Pancreas (tissue), 10 donors: ENCODE data around the gene PRPH. TPM values are rescaled to one million over a fixed set of nuclear protein-coding genes. Genes with fewer than 3 reads are reported as not detected.

Experiments
- ATAC-seq, 4 donors: fragments of 200-7000 bp; cut with Tn5 transposase; one replicate each; pipeline versions ENCODE4 v1.8.0 to v1.9.1; 2020; ENCODE audit warnings: mild to moderate bottlenecking in 4 of 4, moderate library complexity in 4 of 4
- DNase-seq, 6 donors: peaks; one replicate each; pipeline ENCODE4 v3.0.0-alpha.2; 2020
- FAIRE-seq: peaks from 2 replicates; lab custom pipeline; 2012; peaks lifted over from hg19 to GRCh38; lab: Jason Lieb, UNC
- H3K27ac ChIP-seq, 4 donors: fragments of 200-600 bp; sonication (generic); 1 replicate in 3 of 4; 2 replicates in 1 of 4; pipeline versions ENCODE4 v1.5.0 to v1.8.0; 2020
- H3K27me3 ChIP-seq, 4 donors: fragments of 200-600 bp; one replicate each; pipeline ENCODE4 v1.8.0; 2021
- H3K36me3 ChIP-seq, 3 donors: fragments of 200-600 bp; sonication (generic) in 1 of 3; one replicate each; pipeline versions ENCODE4 v1.5.0 to v1.8.0; 2020 to 2021
- H3K4me1 ChIP-seq, 3 donors: fragments of 200-600 bp; one replicate each; pipeline ENCODE4 v1.8.0; 2021
- H3K4me3 ChIP-seq, 4 donors: fragments of 200-600 bp; sonication (generic) in 2 of 4; one replicate each; pipeline versions ENCODE4 v1.5.0 to v1.8.0; 2020 to 2021
- H3K9me3 ChIP-seq, 4 donors: fragments of 200-600 bp; one replicate each; pipeline ENCODE4 v1.8.0; 2021
- WGBS, 2 donors: extraction: QIAGEN DNeasy Blood & Tissue Kit; methylation state at CpG; one replicate each; pipeline ENCODE4 v1.1.7; 2013; 5-methylcytosine and 5-hydroxymethylcytosine counted together
- intact Hi-C, 3 donors: fragments of 100-400 bp; cut with DNase I; formaldehyde crosslinking; loops; one replicate each; pipeline versions ENCODE4 v1.11.1 to v1.14.2; 2022
- polyA plus RNA-seq, 2 donors: library from polyadenylated mRNA; stranded (reverse); fragments of 200-250 nt; gene quantifications; one replicate each; pipeline ENCODE4 v1.2.3, GENCODE V29; 2013
- total RNA-seq, 6 donors: library from RNA; stranded (reverse); fragmentation: NEBNext Ultra II Directional in 4 of 6; extraction: Animal tissue kit (Norgen Biotek cat#: 25700) in 4 of 6; gene quantifications; one replicate each; pipeline versions ENCODE4 v1.2.1 to v1.2.4, GENCODE V29; 2021 to 2023
- TF ChIP-seq, protein P1 (sequence below), 4 donors: fragments of 200-600 bp; sonication (generic) in 3 of 4; IDR thresholded peaks; one replicate each; pipeline versions ENCODE4 v1.5.0 to v1.8.0; 2021; ENCODE audit warnings: antibody characterized with exemption in 4 of 4
- donor health status: healthy with polysubstance abuse.
- donor health status: DM: no; HTN: no; CAD: no; lungs with moderate emphysema.
- donor health status: DM: no; HTN: no; CAD: no.
- donor health status: control.
- donor health status: control.
- donor health status: Bipolar disorder and iron deficiency.
- donor health status: DM: yes; HTN: yes; CAD: no.
- donor health status: DM: no; HTN: no; CAD: no.
- donor health status: DM: no; HTN: no; CAD: no.
- donor health status: DM: yes; HTN: yes; CAD: no.

The PRPH gene
- total and polyA plus RNA-seq, 8 donors = 0.44 to 18.7 (median 1.1) TPM

DNA sequence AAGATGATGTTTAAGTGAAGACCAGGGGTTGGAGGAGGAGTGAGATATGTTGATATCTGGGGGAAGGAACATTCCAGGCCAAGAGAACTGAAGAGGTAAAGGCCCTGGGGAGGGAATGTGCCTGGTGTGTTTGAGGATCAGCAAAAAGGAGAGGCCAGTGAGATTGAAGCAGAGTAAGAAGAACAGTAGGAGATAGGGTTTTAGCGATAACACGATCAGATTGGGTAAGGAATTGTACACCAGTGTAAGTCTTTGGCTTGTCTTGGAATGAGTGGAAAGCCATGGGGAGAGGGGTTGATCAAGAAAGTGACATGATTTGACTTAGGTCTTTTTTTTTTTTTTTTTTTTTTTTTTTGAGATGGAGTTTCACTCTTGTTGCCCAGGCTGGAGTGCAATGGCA is 32.9 kb downstream of the PRPH start:
- intact Hi-C loops = no loop called here
- no peak for ATAC-seq
- WGBS, 2 donors = 90 to 98% methylated on average over 2 of the region's 2 CpGs

DNA sequence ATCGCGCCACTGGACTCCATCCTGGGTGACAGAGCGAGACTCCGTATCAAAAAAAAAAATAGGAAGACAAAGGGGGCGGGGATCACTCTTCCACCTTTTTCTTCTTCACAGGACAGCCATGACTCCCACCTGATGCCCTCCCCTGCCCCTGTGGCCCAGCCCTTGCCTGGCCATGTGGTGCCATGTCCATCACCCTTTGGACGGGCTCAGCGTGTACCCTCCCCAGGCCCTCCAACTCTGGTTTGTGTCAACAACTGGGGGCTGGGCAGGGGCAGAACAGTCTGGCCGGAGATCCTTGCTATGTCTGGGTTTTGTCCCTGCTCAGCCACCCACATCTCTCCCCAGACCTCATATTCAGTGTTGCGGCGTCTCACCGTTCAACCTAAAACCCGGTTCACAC is 33.9 kb downstream of the PRPH start:
- DNase-seq = no peak
- no peaks in the 10 kb centered on the region for H3K9me3 ChIP-seq
- peaks cover 0 to 4% (median 3%) of the 10 kb centered on the region in 3 donors for H3K4me1 ChIP-seq
- ATAC-seq = no peak
- intact Hi-C loops = no loop called here
- H3K4me3 ChIP-seq = no peak overlapping the region
- TF ChIP-seq, protein P1, sequence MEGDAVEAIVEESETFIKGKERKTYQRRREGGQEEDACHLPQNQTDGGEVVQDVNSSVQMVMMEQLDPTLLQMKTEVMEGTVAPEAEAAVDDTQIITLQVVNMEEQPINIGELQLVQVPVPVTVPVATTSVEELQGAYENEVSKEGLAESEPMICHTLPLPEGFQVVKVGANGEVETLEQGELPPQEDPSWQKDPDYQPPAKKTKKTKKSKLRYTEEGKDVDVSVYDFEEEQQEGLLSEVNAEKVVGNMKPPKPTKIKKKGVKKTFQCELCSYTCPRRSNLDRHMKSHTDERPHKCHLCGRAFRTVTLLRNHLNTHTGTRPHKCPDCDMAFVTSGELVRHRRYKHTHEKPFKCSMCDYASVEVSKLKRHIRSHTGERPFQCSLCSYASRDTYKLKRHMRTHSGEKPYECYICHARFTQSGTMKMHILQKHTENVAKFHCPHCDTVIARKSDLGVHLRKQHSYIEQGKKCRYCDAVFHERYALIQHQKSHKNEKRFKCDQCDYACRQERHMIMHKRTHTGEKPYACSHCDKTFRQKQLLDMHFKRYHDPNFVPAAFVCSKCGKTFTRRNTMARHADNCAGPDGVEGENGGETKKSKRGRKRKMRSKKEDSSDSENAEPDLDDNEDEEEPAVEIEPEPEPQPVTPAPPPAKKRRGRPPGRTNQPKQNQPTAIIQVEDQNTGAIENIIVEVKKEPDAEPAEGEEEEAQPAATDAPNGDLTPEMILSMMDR (IDR thresholded peaks at IDR 0.05) = no peak
- WGBS, 2 donors = 95 to 96% methylated on average over 12 of the region's 12 CpGs
- H3K36me3 ChIP-seq = no peaks in the 10 kb centered on the region
- no peak overlapping the region for H3K27ac ChIP-seq
- no peaks in the 10 kb centered on the region for H3K27me3 ChIP-seq
- FAIRE-seq = no peak

More for the DNA sequence above, 32.9 kb downstream of the PRPH start:
- TF ChIP-seq, protein P1 (IDR thresholded peaks at IDR 0.05) = no peak
- Histone ChIP-seq H3K27ac (no peak overlapping the region), H3K36me3 (no peaks in the 10 kb centered on the region), H3K4me3 (no peak overlapping the region), H3K4me1 (peaks cover 0 to 4% (median 3%) of the 10 kb centered on the region in 3 donors), H3K9me3 (no peaks in the 10 kb centered on the region), H3K27me3 (no peaks in the 10 kb centered on the region)
- FAIRE-seq (no peak), DNase-seq (no peak)

DNA sequence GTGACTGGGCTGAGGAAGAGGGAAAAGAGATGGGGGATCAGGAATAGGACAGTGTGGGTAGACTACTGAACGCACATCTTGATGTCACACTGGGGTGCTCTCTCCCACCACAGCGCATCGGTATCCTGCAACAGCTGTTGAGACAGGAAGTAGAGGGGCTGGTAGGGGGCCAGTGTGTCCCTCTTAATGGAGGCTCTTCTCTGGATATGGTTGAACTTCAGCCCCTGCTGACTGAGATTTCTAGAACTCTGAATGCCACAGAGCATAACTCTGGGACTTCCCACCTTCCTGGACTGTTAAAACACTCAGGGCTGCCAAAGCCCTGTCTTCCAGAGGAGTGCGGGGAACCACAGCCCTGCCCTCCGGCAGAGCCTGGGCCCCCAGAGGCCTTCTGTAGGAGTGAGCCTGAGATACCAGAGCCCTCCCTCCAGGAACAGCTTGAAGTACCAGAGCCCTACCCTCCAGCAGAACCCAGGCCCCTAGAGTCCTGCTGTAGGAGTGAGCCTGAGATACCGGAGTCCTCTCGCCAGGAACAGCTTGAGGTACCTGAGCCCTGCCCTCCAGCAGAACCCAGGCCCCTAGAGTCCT is 35.2 kb downstream of the PRPH start:
- Histone ChIP-seq H3K4me3 (no peak overlapping the region), H3K9me3 (no peaks in the 10 kb centered on the region), H3K4me1 (peaks cover 0 to 4% (median 3%) of the 10 kb centered on the region in 3 donors), H3K27ac (no peak overlapping the region), H3K36me3 (no peaks in the 10 kb centered on the region), H3K27me3 (no peaks in the 10 kb centered on the region)
- WGBS, 2 donors = 94 to 97% methylated on average over 7 of the region's 7 CpGs
- intact Hi-C loops = no loop called here
- FAIRE-seq (no peak), DNase-seq (no peak), ATAC-seq (no peak)
- TF ChIP-seq, protein P1 (IDR thresholded peaks at IDR 0.05) = no peak

DNA sequence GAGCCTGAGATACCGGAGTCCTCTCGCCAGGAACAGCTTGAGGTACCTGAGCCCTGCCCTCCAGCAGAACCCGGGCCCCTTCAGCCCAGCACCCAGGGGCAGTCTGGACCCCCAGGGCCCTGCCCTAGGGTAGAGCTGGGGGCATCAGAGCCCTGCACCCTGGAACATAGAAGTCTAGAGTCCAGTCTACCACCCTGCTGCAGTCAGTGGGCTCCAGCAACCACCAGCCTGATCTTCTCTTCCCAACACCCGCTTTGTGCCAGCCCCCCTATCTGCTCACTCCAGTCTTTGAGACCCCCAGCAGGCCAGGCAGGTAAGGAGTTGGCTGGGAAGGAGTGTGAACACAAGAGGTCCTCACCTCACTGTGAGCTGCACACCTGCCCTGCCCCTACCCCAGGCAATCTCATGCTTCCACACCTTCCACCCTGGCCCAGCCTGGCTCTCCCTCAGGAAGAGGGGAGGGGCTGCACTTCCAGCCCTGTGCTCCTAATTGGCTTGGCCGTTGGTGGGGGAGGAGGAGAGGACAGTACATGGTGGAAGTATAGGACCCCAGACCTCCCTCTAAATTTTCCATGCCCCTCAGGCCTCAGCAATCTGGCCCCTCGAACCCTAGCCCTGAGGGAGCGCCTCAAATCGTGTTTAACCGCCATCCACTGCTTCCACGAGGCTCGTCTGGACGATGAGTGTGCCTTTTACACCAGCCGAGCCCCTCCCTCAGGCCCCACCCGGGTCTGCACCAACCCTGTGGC is 35.9 kb downstream of the PRPH start:
- Histone ChIP-seq H3K27me3 (no peaks in the 10 kb centered on the region), H3K4me1 (peaks cover 0 to 4% (median 3%) of the 10 kb centered on the region in 3 donors), H3K4me3 (no peak overlapping the region), H3K36me3 (no peaks in the 10 kb centered on the region), H3K9me3 (no peaks in the 10 kb centered on the region), H3K27ac (no peak overlapping the region)
- ATAC-seq (no peak), DNase-seq (no peak), FAIRE-seq (no peak)
- intact Hi-C loops = no loop called here
- TF ChIP-seq, protein P1 (IDR thresholded peaks at IDR 0.05) = no peak
- WGBS, 2 donors = 57 to 61% methylated on average over 14 of the region's 14 CpGs
